HG03558 (cell line): Measurements from ENCODE around the gene TNFSF9.
"Not testable (repeated sequence)": the region's sequence is repeated elsewhere in the genome, so short reads cannot be mapped to it uniquely, and the experiment has no call there.

ENCODE experiments used
- ATAC-seq: cut with Tn5 transposase; IDR thresholded peaks from one replicate; pipeline ENCODE4 v1.9.1; 2021; ENCODE audit warnings: moderate number of reproducible peaks; ENCODE audit not compliant: unreplicated experiment; ENCODE audit errors: extremely low read depth

TNFSF9 gene

GRCh38 chr19:6503407-6504201 lies 27.2 kb upstream of the TNFSF9 start:
- ATAC-seq: no peak

DNA sequence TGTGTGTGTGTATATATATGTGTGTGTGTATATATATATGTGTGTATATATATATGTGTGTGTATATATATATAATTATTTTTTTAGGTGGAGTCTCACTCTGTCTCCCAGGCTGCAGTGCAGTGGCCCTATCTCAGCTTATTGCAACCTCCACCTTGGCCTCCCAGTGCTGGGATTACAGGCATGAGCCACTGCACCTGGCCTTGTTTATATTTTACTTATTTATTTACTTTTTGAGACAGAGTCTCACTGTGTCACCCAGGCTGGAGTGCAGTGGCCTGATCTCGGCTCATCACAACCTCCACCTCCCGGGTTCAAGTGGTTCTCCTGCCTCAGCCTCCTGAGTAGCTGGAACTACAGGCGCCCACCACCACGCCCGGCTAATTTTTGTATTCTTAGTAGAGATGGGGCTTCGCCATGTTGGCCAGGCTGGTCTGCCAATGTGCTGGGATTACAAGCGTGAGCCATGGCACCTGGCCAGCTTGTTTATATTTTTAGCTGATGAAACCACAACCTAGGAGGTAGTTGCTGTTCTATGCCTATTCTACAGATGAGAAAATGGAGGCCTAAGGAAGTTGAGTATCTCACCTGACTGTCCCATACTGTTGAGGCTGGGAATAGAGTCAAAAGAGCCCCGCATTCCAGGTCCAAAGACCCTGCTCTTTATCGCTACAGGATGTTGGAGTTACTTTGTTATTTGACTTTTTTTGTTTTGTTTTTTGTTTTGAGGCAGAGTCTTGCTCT lies 22.6 kb upstream of the TNFSF9 start:
- ATAC-seq: not testable (repeated sequence)

GRCh38 chr19:6509118-6509971 lies 21.5 kb upstream of the TNFSF9 start:
- ATAC-seq: no peak

- ATAC-seq: no peak
These were observed 20.2 kb upstream of the TNFSF9 start for GRCh38 chr19:6510618-6511017.

DNA sequence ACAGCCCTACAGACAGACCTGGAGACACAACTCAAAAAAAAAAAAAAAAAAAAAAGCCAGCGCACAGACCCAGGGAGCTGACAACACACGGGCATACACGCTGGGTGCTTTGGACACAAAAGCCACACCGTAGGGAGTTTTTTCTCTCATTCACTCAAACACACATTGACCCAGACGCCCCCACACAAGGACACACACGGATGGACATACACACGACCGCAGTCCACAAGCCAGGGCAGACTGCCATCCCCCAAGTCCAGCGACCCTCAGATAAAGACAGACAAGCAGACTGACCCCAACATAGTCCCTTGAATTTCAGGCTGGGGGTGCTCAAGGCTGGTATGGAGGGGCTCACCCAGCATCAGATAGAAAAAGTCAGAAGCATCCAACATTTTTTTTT lies 16.7 kb upstream of the TNFSF9 start:
- ATAC-seq: no peak

DNA sequence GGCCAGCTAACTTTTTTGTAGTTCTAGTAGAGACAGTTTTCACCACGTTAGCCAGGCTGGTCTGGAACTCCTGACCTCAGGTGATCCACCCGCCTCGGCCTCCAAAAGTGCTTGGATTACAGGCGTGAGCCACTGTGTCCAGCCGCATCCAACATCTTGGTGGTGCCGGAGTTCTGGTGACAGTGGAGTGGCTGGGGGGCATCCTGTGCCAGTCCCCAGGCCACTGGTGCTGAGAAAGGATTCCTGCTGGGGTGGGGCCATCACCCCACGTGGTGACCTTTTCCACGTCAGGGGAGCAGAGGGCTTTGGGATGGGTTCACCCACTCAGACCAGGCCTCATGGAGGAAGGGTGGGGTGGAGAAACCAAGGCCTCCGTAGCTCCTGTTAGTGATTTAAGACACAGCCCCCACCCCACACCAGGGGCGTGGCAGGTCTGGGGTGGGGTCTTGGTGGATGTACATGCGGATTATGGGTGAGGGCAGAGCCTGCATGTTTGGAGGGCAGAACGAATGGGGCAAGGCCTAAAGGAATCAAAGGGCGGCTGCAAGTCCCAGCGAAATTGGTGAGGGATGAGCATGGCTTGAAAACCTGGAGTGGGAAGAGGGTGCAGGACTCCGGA lies 15.8 kb upstream of the TNFSF9 start:
- no peak for ATAC-seq

DNA sequence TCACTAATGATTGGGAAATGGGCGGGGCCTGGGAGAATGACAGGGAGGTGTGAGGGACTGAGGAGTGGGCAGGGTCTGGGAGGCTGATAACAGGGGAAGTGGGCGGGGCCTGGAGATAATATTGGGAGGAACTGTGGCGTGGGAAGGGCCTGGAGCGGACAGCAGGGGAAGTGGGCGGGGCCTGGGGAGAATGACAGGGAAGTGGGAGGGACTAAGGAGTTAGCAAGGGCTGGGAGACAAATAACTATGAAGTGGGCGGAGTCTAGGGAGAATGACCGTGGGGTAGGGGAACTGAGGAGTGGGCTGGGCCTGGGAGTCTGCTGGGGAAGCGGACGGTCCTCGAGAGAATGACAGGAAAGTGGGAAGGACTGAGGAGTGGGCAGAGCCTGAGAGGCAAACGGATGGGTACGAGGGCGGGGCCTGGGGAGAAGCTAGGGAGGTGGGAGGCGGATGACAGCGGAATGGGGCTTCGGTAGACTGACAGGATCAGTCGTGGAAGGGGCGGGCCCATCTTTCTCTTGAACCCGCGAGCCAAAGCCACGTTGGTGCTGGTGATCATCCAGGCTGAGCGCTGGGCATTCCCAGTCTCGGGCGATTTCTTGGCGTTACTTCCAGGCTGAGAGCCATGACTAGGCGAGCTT lies 14.7 kb upstream of the TNFSF9 start:
- no peak for ATAC-seq

DNA sequence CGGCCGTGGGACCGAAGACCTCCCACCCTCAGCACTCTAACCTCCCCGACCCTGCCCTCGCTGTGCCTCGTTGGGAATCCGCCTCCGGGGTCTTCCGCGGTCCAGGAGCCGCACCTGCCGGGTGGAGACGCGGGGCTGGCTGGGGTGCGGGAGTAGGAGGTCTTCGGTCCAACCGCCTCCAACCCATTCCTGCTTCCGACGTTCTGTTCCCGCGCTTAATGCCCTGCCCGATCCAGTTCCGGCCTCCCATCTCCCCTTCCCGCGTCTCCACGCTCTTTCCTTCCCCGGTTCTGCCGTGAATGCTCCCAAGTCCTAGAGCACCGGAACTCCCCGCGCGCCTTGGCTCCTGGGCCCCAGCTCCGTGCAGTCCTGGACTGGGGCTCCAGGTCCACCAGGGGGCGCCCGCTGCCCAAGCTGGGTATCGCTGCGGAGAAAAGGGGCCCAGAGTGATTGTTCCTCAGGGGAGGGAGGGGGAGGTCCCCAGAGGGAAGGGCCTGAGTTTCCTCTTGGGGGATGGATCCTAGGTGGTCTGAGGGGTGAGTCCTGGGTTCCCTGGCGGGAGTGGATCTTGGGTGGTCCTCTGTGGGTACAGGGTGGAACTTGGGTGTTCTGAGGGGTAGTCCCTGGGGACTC lies 14.1 kb upstream of the TNFSF9 start:
- ATAC-seq: no peak

DNA sequence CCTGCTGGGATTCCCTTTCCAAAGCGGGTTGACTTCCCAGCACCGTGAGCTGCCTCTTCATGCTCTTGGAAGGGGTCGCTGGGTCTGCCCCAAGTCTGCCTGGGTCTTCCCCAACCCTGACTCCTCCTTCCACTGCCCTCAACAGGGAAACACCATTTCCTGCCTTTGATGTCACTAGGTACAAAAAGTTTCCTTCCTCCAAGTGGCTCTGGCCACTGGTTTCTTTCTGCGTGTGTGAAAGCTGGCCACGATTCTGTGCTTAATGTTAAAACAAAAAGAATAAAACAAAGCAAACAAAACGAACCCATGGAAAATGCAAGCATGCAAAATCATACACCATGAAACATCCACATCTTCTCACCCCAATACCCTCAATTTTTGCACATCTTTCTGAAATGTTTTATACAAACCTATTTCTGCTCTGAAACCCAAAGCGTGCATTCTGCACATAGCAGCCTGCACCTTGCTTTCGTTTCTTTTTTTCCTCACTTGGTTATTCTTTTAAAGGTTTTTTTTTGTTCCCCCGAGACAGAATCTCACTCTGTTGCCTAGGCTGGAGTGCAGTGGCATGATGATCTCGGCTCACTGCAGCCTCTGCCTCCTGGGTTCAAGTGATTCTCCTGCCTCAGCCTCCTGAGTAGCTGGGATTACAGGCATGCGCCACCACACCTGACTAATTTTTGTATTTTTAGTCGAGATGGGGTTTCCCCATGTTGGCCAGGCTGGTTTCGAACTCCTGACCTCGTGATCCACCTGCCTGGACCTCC lies 12.5 kb upstream of the TNFSF9 start:
- no peak for ATAC-seq

- no peak for ATAC-seq
These were observed 11.5 kb upstream of the TNFSF9 start for GRCh38 chr19:6519289-6519688.

- ATAC-seq: no peak
These were observed 8.8 kb upstream of the TNFSF9 start for GRCh38 chr19:6521718-6522646.

- ATAC-seq: no peak
These were observed 8.1 kb upstream of the TNFSF9 start for GRCh38 chr19:6522712-6523111.

GRCh38 chr19:6524311-6524710 lies 6.5 kb upstream of the TNFSF9 start:
- no peak for ATAC-seq

GRCh38 chr19:6527893-6528543 lies 2.8 kb upstream of the TNFSF9 start:
- no peak for ATAC-seq

- no peak for ATAC-seq
These were observed 2.2 kb upstream of the TNFSF9 start for GRCh38 chr19:6528544-6529121.

GRCh38 chr19:6529351-6529750 lies 1.5 kb upstream of the TNFSF9 start:
- no peak for ATAC-seq

DNA sequence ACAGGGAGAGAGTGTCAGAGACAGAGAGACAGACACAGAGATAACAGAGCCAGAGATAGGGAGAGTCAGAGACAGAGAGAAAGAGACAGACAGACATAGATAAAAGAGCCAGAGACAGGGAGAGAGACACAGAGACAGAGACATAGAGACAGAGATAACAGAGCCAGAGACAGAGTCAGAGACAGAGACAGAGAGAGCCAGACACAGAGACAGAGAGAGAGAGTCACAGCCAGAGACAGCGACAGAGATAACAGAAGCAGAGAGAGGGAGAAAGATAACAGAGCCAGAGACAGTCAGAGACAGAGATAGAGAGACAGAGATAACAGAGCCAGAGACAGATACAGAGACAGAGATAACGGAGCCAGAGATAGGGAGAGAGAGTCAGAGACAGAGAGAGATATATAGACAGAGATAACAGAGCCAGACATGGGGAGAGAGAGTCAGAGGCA lies 865 bp upstream of the TNFSF9 start:
- no peak for ATAC-seq
